ENCODE results near the gene HBS1L.

- TF ChIP-seq, protein P1, sequence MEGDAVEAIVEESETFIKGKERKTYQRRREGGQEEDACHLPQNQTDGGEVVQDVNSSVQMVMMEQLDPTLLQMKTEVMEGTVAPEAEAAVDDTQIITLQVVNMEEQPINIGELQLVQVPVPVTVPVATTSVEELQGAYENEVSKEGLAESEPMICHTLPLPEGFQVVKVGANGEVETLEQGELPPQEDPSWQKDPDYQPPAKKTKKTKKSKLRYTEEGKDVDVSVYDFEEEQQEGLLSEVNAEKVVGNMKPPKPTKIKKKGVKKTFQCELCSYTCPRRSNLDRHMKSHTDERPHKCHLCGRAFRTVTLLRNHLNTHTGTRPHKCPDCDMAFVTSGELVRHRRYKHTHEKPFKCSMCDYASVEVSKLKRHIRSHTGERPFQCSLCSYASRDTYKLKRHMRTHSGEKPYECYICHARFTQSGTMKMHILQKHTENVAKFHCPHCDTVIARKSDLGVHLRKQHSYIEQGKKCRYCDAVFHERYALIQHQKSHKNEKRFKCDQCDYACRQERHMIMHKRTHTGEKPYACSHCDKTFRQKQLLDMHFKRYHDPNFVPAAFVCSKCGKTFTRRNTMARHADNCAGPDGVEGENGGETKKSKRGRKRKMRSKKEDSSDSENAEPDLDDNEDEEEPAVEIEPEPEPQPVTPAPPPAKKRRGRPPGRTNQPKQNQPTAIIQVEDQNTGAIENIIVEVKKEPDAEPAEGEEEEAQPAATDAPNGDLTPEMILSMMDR (IDR thresholded peaks at IDR 0.05; ENCODE audit: borderline replicate concordance, extremely low read depth, low read length, poor library complexity, severe bottlenecking) = no peak
- TF ChIP-seq EZH2 (IDR thresholded peaks at IDR 0.05; ENCODE audit: borderline replicate concordance, low read depth, low read length, severe bottlenecking) = no peak
Observed at GRCh38 chr6:135044639-135045038, 10.0 kb downstream of the HBS1L start.

Measured in DND-41 (cell line).